ENCODE measurements around the gene MEIS3. TPM values are rescaled to one million over a fixed set of nuclear protein-coding genes. Genes with fewer than 3 reads are reported as not detected.

MEIS3 gene
- polyA plus RNA-seq (2013, experiment 1 of 2) = 65.7 TPM
- 64.6 TPM for polyA plus RNA-seq (2013, experiment 2 of 2)

GRCh38 chr19:47419030-47419783, at the start of gene MEIS3:
TSS of gene MEIS3 (minus strand) at chr19:47419527. CDS start at chr19:47419081, 446 bp downstream.
- Histone ChIP-seq H4K8ac (ENCODE audit: low read depth, low read length) (peak within 1 kb of the TSS; percentile 2), H3K23ac (ENCODE audit: low read length) (peak within 1 kb of the TSS; percentile 66), H4K5ac (ENCODE audit: low read length) (no peak within 1 kb of the TSS), H2BK120ac (ENCODE audit: low read depth, low read length) (no peak within 1 kb of the TSS), H3K4me2 (ENCODE audit: low read length) (peak within 1 kb of the TSS; percentile 95), H3K36me3 (ENCODE audit: control insufficient read depth, insufficient read depth, low read length) (peaks cover 5% of the 10 kb centered on the region), H3K27ac (ENCODE audit: low read depth, low read length) (peak within 1 kb of the TSS; percentile 51), H2BK5ac (ENCODE audit: low read length) (no peak within 1 kb of the TSS), H3K56ac (ENCODE audit: low read length) (peak within 1 kb of the TSS; percentile 76), H3K79me1 (ENCODE audit: low read length) (peaks cover 5% of the 10 kb centered on the region), H3K18ac (ENCODE audit: low read length) (peak within 1 kb of the TSS; percentile 71), H3K4ac (ENCODE audit: low read depth, low read length) (peak within 1 kb of the TSS; percentile 25), H2AK5ac (ENCODE audit: low read length) (no peak within 1 kb of the TSS), H3K79me2 (ENCODE audit: control insufficient read depth, insufficient read depth, low read length) (peaks cover 4% of the 10 kb centered on the region), H3K9ac (ENCODE audit: low read length) (peak within 1 kb of the TSS; percentile 75), H3K4me3 (ENCODE audit: low read length) (peak within 1 kb of the TSS; percentile 51), H3K4me1 (ENCODE audit: control insufficient read depth, low read depth, low read length) (peaks cover 11% of the 10 kb centered on the region), H3K27me3 (ENCODE audit: insufficient read depth, low read length, poor library complexity) (no peaks in the 10 kb centered on the region), H2BK15ac (replicated peaks; ENCODE audit: low read depth) (no peak within 1 kb of the TSS)
- peak; percentile 83 for DNase-seq
- WGBS (ENCODE audit: extremely low coverage, insufficient coverage, low lambda C conversion rate) = no CpG with 5 or more reads among the region's 70 CpGs

- Histone ChIP-seq H2BK5ac (ENCODE audit: low read length) (no peak overlapping the region), H3K4me2 (ENCODE audit: low read length) (no peak overlapping the region), H3K79me2 (ENCODE audit: control insufficient read depth, insufficient read depth, low read length) (no peaks in the 10 kb centered on the region), H2BK15ac (replicated peaks; ENCODE audit: low read depth) (no peak overlapping the region), H3K9ac (ENCODE audit: low read length) (no peak overlapping the region), H4K5ac (ENCODE audit: low read length) (no peak overlapping the region), H3K4me3 (ENCODE audit: low read length) (no peak overlapping the region), H3K27me3 (ENCODE audit: insufficient read depth, low read length, poor library complexity) (no peaks in the 10 kb centered on the region), H3K56ac (ENCODE audit: low read length) (no peak overlapping the region), H2AK5ac (ENCODE audit: low read length) (no peak overlapping the region), H3K18ac (ENCODE audit: low read length) (no peak overlapping the region), H3K4me1 (ENCODE audit: control insufficient read depth, low read depth, low read length) (peaks cover 2% of the 10 kb centered on the region), H2BK120ac (ENCODE audit: low read depth, low read length) (no peak overlapping the region), H3K4ac (ENCODE audit: low read depth, low read length) (no peak overlapping the region), H4K8ac (ENCODE audit: low read depth, low read length) (no peak overlapping the region), H3K79me1 (ENCODE audit: low read length) (no peaks in the 10 kb centered on the region), H3K27ac (ENCODE audit: low read depth, low read length) (no peak overlapping the region), H3K23ac (ENCODE audit: low read length) (no peak overlapping the region), H3K36me3 (ENCODE audit: control insufficient read depth, insufficient read depth, low read length) (no peaks in the 10 kb centered on the region)
- no CpG with 5 or more reads among the region's 9 CpGs for WGBS (ENCODE audit: extremely low coverage, insufficient coverage, low lambda C conversion rate)
- DNase-seq = no peak
Observed at GRCh38 chr19:47467914-47468313, 48.6 kb upstream of the MEIS3 start.

GRCh38 chr19:47465957-47466356, 46.6 kb upstream of the MEIS3 start:
- H2BK15ac ChIP-seq (replicated peaks; ENCODE audit: low read depth) = no peak overlapping the region
- H3K27me3 ChIP-seq (ENCODE audit: insufficient read depth, low read length, poor library complexity) = no peaks in the 10 kb centered on the region
- peaks cover 2% of the 10 kb centered on the region for H3K4me1 ChIP-seq (ENCODE audit: control insufficient read depth, low read depth, low read length)
- H3K79me1 ChIP-seq (ENCODE audit: low read length) = no peaks in the 10 kb centered on the region
- H3K56ac ChIP-seq (ENCODE audit: low read length) = no peak overlapping the region
- no peak overlapping the region for H2BK120ac ChIP-seq (ENCODE audit: low read depth, low read length)
- no peak overlapping the region for H3K9ac ChIP-seq (ENCODE audit: low read length)
- no peak overlapping the region for H3K4me2 ChIP-seq (ENCODE audit: low read length)
- H2BK5ac ChIP-seq (ENCODE audit: low read length) = no peak overlapping the region
- H4K8ac ChIP-seq (ENCODE audit: low read depth, low read length) = no peak overlapping the region
- no peak overlapping the region for H2AK5ac ChIP-seq (ENCODE audit: low read length)
- DNase-seq = no peak
- no peak overlapping the region for H4K5ac ChIP-seq (ENCODE audit: low read length)
- H3K4ac ChIP-seq (ENCODE audit: low read depth, low read length) = no peak overlapping the region
- H3K23ac ChIP-seq (ENCODE audit: low read length) = no peak overlapping the region
- no peaks in the 10 kb centered on the region for H3K36me3 ChIP-seq (ENCODE audit: control insufficient read depth, insufficient read depth, low read length)
- WGBS (ENCODE audit: extremely low coverage, insufficient coverage, low lambda C conversion rate) = no CpG with 5 or more reads among the region's 27 CpGs
- no peak overlapping the region for H3K27ac ChIP-seq (ENCODE audit: low read depth, low read length)
- H3K4me3 ChIP-seq (ENCODE audit: low read length) = no peak overlapping the region
- no peak overlapping the region for H3K18ac ChIP-seq (ENCODE audit: low read length)
- no peaks in the 10 kb centered on the region for H3K79me2 ChIP-seq (ENCODE audit: control insufficient read depth, insufficient read depth, low read length)

GRCh38 chr19:47464675-47465419, 45.5 kb upstream of the MEIS3 start:
- Histone ChIP-seq H3K79me1 (ENCODE audit: low read length) (no peaks in the 10 kb centered on the region), H3K18ac (ENCODE audit: low read length) (no peak overlapping the region), H3K56ac (ENCODE audit: low read length) (no peak overlapping the region), H3K23ac (ENCODE audit: low read length) (no peak overlapping the region), H2AK5ac (ENCODE audit: low read length) (no peak overlapping the region), H3K79me2 (ENCODE audit: control insufficient read depth, insufficient read depth, low read length) (no peaks in the 10 kb centered on the region), H3K4me2 (ENCODE audit: low read length) (no peak overlapping the region), H3K36me3 (ENCODE audit: control insufficient read depth, insufficient read depth, low read length) (no peaks in the 10 kb centered on the region), H3K4me3 (ENCODE audit: low read length) (no peak overlapping the region), H2BK15ac (replicated peaks; ENCODE audit: low read depth) (no peak overlapping the region), H3K9ac (ENCODE audit: low read length) (no peak overlapping the region), H2BK120ac (ENCODE audit: low read depth, low read length) (no peak overlapping the region), H3K4ac (ENCODE audit: low read depth, low read length) (no peak overlapping the region), H3K4me1 (ENCODE audit: control insufficient read depth, low read depth, low read length) (peaks cover 2% of the 10 kb centered on the region), H3K27ac (ENCODE audit: low read depth, low read length) (no peak overlapping the region), H4K5ac (ENCODE audit: low read length) (no peak overlapping the region), H3K27me3 (ENCODE audit: insufficient read depth, low read length, poor library complexity) (no peaks in the 10 kb centered on the region), H4K8ac (ENCODE audit: low read depth, low read length) (no peak overlapping the region), H2BK5ac (ENCODE audit: low read length) (no peak overlapping the region)
- no peak for DNase-seq
- 100% methylated on average over 1 of the region's 10 CpGs for WGBS (ENCODE audit: extremely low coverage, insufficient coverage, low lambda C conversion rate)

- no CpG with 5 or more reads among the region's 5 CpGs for WGBS (ENCODE audit: extremely low coverage, insufficient coverage, low lambda C conversion rate)
- Histone ChIP-seq H2AK5ac (ENCODE audit: low read length) (no peak overlapping the region), H4K8ac (ENCODE audit: low read depth, low read length) (no peak overlapping the region), H3K23ac (ENCODE audit: low read length) (no peak overlapping the region), H3K18ac (ENCODE audit: low read length) (no peak overlapping the region), H3K36me3 (ENCODE audit: control insufficient read depth, insufficient read depth, low read length) (no peaks in the 10 kb centered on the region), H3K4ac (ENCODE audit: low read depth, low read length) (no peak overlapping the region), H3K4me2 (ENCODE audit: low read length) (no peak overlapping the region), H3K27me3 (ENCODE audit: insufficient read depth, low read length, poor library complexity) (peaks cover 9% of the 10 kb centered on the region), H2BK15ac (replicated peaks; ENCODE audit: low read depth) (no peak overlapping the region), H3K79me2 (ENCODE audit: control insufficient read depth, insufficient read depth, low read length) (no peaks in the 10 kb centered on the region), H4K5ac (ENCODE audit: low read length) (no peak overlapping the region), H3K4me1 (ENCODE audit: control insufficient read depth, low read depth, low read length) (peaks cover 2% of the 10 kb centered on the region), H3K9ac (ENCODE audit: low read length) (no peak overlapping the region), H3K56ac (ENCODE audit: low read length) (no peak overlapping the region), H3K27ac (ENCODE audit: low read depth, low read length) (no peak overlapping the region), H3K4me3 (ENCODE audit: low read length) (no peak overlapping the region), H2BK5ac (ENCODE audit: low read length) (no peak overlapping the region), H2BK120ac (ENCODE audit: low read depth, low read length) (no peak overlapping the region), H3K79me1 (ENCODE audit: low read length) (no peaks in the 10 kb centered on the region)
- no peak for DNase-seq
Observed at GRCh38 chr19:47461876-47462275, 42.5 kb upstream of the MEIS3 start.

Data from mesendoderm (in vitro differentiated cells).